ENCODE data around the gene PSMD2.
"Not testable (repeated sequence)": the region's sequence is repeated elsewhere in the genome, so short reads cannot be mapped to it uniquely, and the experiment has no call there.

Gene PSMD2

GRCh38 chr3:184298759-184299487 lies at the start of gene PSMD2:
TSS of gene PSMD2 (plus strand) at chr3:184299241. CDS start at chr3:184299267, 26 bp downstream.
- peak; percentile 95 for DNase-seq (ENCODE audit: low read depth)

- peak; percentile 97 for DNase-seq (ENCODE audit: low read depth)
Observed at GRCh38 chr3:184249412-184250166, 49.5 kb upstream of the PSMD2 start, which contains the start of gene EEF1AKMT4. TSS of gene EEF1AKMT4 (plus strand) at chr3:184249672. CDS start at chr3:184249695, 23 bp downstream.

- peak; percentile 77 for DNase-seq (ENCODE audit: low read depth)
Observed at GRCh38 chr3:184250167-184250828, 48.7 kb upstream of the PSMD2 start.

- DNase-seq (ENCODE audit: low read depth): no peak
Observed at GRCh38 chr3:184255291-184256039, 43.6 kb upstream of the PSMD2 start.

GRCh38 chr3:184257083-184257915 lies 41.7 kb upstream of the PSMD2 start:
- DNase-seq (ENCODE audit: low read depth): no peak

- DNase-seq (ENCODE audit: low read depth): no peak
Observed at GRCh38 chr3:184258926-184259325, 40.1 kb upstream of the PSMD2 start.

GRCh38 chr3:184259396-184259877 lies 39.6 kb upstream of the PSMD2 start:
- DNase-seq (ENCODE audit: low read depth): no peak

GRCh38 chr3:184259878-184260723 lies 38.9 kb upstream of the PSMD2 start:
- DNase-seq (ENCODE audit: low read depth): no peak

GRCh38 chr3:184260724-184261269 lies 38.2 kb upstream of the PSMD2 start:
- no peak for DNase-seq (ENCODE audit: low read depth)

GRCh38 chr3:184261270-184261853 lies 37.7 kb upstream of the PSMD2 start, which contains the start of gene CAMK2N2:
TSS of gene CAMK2N2 (minus strand) at chr3:184261553. CDS start at chr3:184261285, 268 bp downstream.
- no peak for DNase-seq (ENCODE audit: low read depth)

GRCh38 chr3:184261854-184262763 lies 36.9 kb upstream of the PSMD2 start:
- DNase-seq (ENCODE audit: low read depth): peak; percentile 18

GRCh38 chr3:184262764-184263179 lies 36.3 kb upstream of the PSMD2 start:
- no peak for DNase-seq (ENCODE audit: low read depth)

- DNase-seq (ENCODE audit: low read depth): not testable (repeated sequence)
Observed at GRCh38 chr3:184267249-184267648, 31.8 kb upstream of the PSMD2 start.

GRCh38 chr3:184272269-184272668 lies 26.8 kb upstream of the PSMD2 start:
- no peak for DNase-seq (ENCODE audit: low read depth)

GRCh38 chr3:184275381-184275701 lies 23.7 kb upstream of the PSMD2 start:
- no peak for DNase-seq (ENCODE audit: low read depth)

- no peak for DNase-seq (ENCODE audit: low read depth)
Observed at GRCh38 chr3:184275961-184276910, 22.8 kb upstream of the PSMD2 start, which contains the start of gene ECE2. TSS of gene ECE2 (plus strand) at chr3:184276022. CDS start at chr3:184276154, 132 bp downstream.

GRCh38 chr3:184277366-184277765 lies 21.7 kb upstream of the PSMD2 start:
- DNase-seq (ENCODE audit: low read depth): no peak

Measured in fibroblast of gingiva (primary cell).